ENCODE results near the gene REEP3.

DNA sequence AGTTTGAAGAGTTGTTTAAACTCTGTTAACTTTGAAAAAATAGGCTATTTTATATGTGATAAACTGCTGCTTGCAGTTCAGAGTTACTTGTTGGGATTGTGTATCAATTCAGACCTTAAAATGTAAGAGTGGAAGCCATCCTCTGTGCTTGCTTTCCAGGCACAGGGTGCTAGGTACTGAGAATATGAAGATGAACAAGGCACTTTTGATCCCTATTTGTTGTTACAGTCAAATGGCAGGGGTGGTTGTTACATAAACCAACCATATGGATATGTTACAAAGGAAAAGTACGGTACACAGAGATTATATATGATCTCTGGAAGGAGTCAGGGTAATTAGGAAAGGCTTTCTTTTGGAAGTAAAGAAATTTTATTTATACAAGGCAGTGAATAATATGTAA lies 63.8 kb downstream of the REEP3 start:
- TF ChIP-seq, protein P1, sequence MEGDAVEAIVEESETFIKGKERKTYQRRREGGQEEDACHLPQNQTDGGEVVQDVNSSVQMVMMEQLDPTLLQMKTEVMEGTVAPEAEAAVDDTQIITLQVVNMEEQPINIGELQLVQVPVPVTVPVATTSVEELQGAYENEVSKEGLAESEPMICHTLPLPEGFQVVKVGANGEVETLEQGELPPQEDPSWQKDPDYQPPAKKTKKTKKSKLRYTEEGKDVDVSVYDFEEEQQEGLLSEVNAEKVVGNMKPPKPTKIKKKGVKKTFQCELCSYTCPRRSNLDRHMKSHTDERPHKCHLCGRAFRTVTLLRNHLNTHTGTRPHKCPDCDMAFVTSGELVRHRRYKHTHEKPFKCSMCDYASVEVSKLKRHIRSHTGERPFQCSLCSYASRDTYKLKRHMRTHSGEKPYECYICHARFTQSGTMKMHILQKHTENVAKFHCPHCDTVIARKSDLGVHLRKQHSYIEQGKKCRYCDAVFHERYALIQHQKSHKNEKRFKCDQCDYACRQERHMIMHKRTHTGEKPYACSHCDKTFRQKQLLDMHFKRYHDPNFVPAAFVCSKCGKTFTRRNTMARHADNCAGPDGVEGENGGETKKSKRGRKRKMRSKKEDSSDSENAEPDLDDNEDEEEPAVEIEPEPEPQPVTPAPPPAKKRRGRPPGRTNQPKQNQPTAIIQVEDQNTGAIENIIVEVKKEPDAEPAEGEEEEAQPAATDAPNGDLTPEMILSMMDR (IDR thresholded peaks at IDR 0.05 in 4 of 5, conservative IDR thresholded peaks at IDR 0.05 in 1 of 5) = no peak
- no peak for TF ChIP-seq POLR2A (IDR thresholded peaks at IDR 0.05)
